ENCODE results near the gene CENPM.

- TF ChIP-seq SIN3A (IDR thresholded peaks at IDR 0.05; ENCODE audit: borderline replicate concordance, low read depth, low read length) (no peak), FOXJ3 (CRISPR knock-in tag; IDR thresholded peaks at IDR 0.05) (no peak), TAF1 (IDR thresholded peaks at IDR 0.05; ENCODE audit: borderline replicate concordance, low read depth, low read length) (no peak), JUND (IDR thresholded peaks at IDR 0.05) (no peak), POLR2AphosphoS5 (IDR thresholded peaks at IDR 0.05; ENCODE audit: low read depth, low read length) (no peak), GABPA (IDR thresholded peaks at IDR 0.05; ENCODE audit: low read depth) (no peak), RCOR1 (IDR thresholded peaks at IDR 0.05; ENCODE audit: low read length) (no peak)
- TF ChIP-seq, protein P1, sequence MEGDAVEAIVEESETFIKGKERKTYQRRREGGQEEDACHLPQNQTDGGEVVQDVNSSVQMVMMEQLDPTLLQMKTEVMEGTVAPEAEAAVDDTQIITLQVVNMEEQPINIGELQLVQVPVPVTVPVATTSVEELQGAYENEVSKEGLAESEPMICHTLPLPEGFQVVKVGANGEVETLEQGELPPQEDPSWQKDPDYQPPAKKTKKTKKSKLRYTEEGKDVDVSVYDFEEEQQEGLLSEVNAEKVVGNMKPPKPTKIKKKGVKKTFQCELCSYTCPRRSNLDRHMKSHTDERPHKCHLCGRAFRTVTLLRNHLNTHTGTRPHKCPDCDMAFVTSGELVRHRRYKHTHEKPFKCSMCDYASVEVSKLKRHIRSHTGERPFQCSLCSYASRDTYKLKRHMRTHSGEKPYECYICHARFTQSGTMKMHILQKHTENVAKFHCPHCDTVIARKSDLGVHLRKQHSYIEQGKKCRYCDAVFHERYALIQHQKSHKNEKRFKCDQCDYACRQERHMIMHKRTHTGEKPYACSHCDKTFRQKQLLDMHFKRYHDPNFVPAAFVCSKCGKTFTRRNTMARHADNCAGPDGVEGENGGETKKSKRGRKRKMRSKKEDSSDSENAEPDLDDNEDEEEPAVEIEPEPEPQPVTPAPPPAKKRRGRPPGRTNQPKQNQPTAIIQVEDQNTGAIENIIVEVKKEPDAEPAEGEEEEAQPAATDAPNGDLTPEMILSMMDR (IDR thresholded peaks at IDR 0.05), result no peak
- TF ChIP-seq, protein P2, sequence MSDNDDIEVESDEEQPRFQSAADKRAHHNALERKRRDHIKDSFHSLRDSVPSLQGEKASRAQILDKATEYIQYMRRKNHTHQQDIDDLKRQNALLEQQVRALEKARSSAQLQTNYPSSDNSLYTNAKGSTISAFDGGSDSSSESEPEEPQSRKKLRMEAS (IDR thresholded peaks at IDR 0.05; ENCODE audit: low read depth), result no peak
These were observed 53.2 kb downstream of the CENPM start for GRCh38 chr22:41893591-41894375.
